GM23338 (cell line): ENCODE data around the gene ADAMTS4.

Experiments used
- CTCF ChIP-seq, 2 experiments: fragments of 200-600 bp in 1 of 2; sonication (generic) in 1 of 2; conservative IDR thresholded peaks; 2 replicates each; pipeline versions ENCODE4 v1.5.1 to v1.6.1; 2016 to 2017; ENCODE audit warnings: antibody characterized with exemption in 2 of 2, low read depth in 2 of 2, mild to moderate bottlenecking in 2 of 2, moderate library complexity in 1 of 2
- EZH2 ChIP-seq: fragments of 200-600 bp; sonication (generic); IDR thresholded peaks from one replicate; pipeline ENCODE4 v1.8.0; 2017; ENCODE audit warnings: antibody characterized with exemption, mild to moderate bottlenecking, low read depth; ENCODE audit not compliant: unreplicated experiment
- JUNB ChIP-seq: IDR thresholded peaks from one replicate; pipeline ENCODE4 v1.6.1; 2016; ENCODE audit warnings: antibody characterized with exemption; ENCODE audit not compliant: unreplicated experiment
- POLR2AphosphoS5 ChIP-seq: IDR thresholded peaks from 2 replicates; pipeline ENCODE4 v1.6.1; 2016; ENCODE audit warnings: antibody characterized with exemption, low read depth

- TF ChIP-seq CTCF (conservative IDR thresholded peaks at IDR 0.05; ENCODE audit: low read depth in 2 of 2) (no peak), EZH2 (no peak), POLR2AphosphoS5 (no peak), JUNB (no peak)
Observed at GRCh38 chr1:161219078-161219892, 20.4 kb upstream of the ADAMTS4 start.
